IMR-90 (cell line): ENCODE measurements around the gene RGS3. TPM values are rescaled to one million over a fixed set of nuclear protein-coding genes. Genes with fewer than 3 reads are reported as not detected.

Experiments
- ATAC-seq: fragments of 200-7000 bp; cut with Tn5 transposase; 2 replicates; pipeline ENCODE4 v1.9.1; 2020; ENCODE audit warnings: low read depth, mild to moderate bottlenecking, moderate library complexity
- BruUV-seq: library from RNA; stranded (reverse); fragments of 400-500 nt; replicated peaks from 2 replicates; lab custom pipeline; 2021; lab: Mats Ljungman, UMichigan
- CTCF ChIA-PET: fragments of 300-600 bp; formaldehyde crosslinking; extraction: SDS; loops from one replicate; lab custom pipeline; 2021; ENCODE audit warnings: antibody characterized with exemption; lab: Yijun Ruan, JAX
- POLR2A ChIA-PET: fragments of 300-600 bp; sonication (Branson Sonifier 250); formaldehyde crosslinking; loops from one replicate; lab custom pipeline; 2022; ENCODE audit warnings: antibody characterized with exemption; ENCODE audit not compliant: unreplicated experiment; lab: Charles Lee
- DNase-seq: peaks from one replicate; pipeline ENCODE4 v3.0.0; 2013
- H2AFZ ChIP-seq: replicated peaks from 2 replicates; pipeline ENCODE3; 2013; ENCODE audit warnings: low read length, mild to moderate bottlenecking; ENCODE audit not compliant: poor library complexity
- H2AK5ac ChIP-seq: 2 replicates; pipeline ENCODE4 v1.6.1; 2013; ENCODE audit warnings: low read depth, low read length, inconsistent platforms
- H2AK9ac ChIP-seq: replicated peaks from 2 replicates; pipeline ENCODE3; 2013; ENCODE audit warnings: mild to moderate bottlenecking, low read depth, low read length, moderate library complexity; ENCODE audit not compliant: poor library complexity
- H2BK120ac ChIP-seq: 2 replicates; pipeline ENCODE4 v1.6.1; 2013; ENCODE audit warnings: low read depth, low read length, inconsistent platforms
- H2BK15ac ChIP-seq: 3 replicates; pipeline ENCODE4 v1.6.1; 2013; ENCODE audit warnings: low read depth, low read length, inconsistent platforms
- H2BK20ac ChIP-seq: 2 replicates; pipeline ENCODE4 v1.6.1; 2013; ENCODE audit warnings: low read depth, mild to moderate bottlenecking, inconsistent platforms, low read length, moderate library complexity
- H2BK5ac ChIP-seq: 2 replicates; pipeline ENCODE4 v1.6.1; 2013; ENCODE audit warnings: mild to moderate bottlenecking, low read depth, low read length, inconsistent platforms; ENCODE audit not compliant: poor library complexity, severe bottlenecking
- H3K14ac ChIP-seq: replicated peaks from 2 replicates; pipeline ENCODE4 v1.6.1; 2013; ENCODE audit warnings: low read depth, low read length, inconsistent platforms
- H3K18ac ChIP-seq: 2 replicates; pipeline ENCODE4 v1.6.1; 2013; ENCODE audit warnings: low read depth, low read length, control low read depth
- H3K23ac ChIP-seq: 2 replicates; pipeline ENCODE4 v1.6.1; 2013; ENCODE audit warnings: low read depth, low read length, inconsistent platforms
- H3K27ac ChIP-seq: 2 replicates; pipeline ENCODE4 v1.5.1; 2013; ENCODE audit warnings: mild to moderate bottlenecking, control low read depth, low read length; ENCODE audit not compliant: insufficient read depth
- H3K27me3 ChIP-seq: 2 replicates; pipeline ENCODE4 v1.6.1; 2013; ENCODE audit warnings: low read length; ENCODE audit not compliant: control insufficient read depth, insufficient read depth
- H3K36me3 ChIP-seq: 2 replicates; pipeline ENCODE4 v1.6.1; 2013; ENCODE audit warnings: low read length, mixed read lengths; ENCODE audit not compliant: control insufficient read depth, insufficient read depth
- H3K4ac ChIP-seq: 2 replicates; pipeline ENCODE4 v1.6.1; 2013; ENCODE audit warnings: low read depth, low read length, inconsistent platforms
- H3K4me1 ChIP-seq: 2 replicates; pipeline ENCODE4 v1.6.1; 2013; ENCODE audit warnings: low read length, mixed read lengths; ENCODE audit not compliant: control insufficient read depth, insufficient read depth
- H3K4me2 ChIP-seq: 2 replicates; pipeline ENCODE4 v1.6.1; 2013; ENCODE audit warnings: low read depth, mild to moderate bottlenecking, control low read depth, low read length, moderate library complexity
- H3K4me3 ChIP-seq: 2 replicates; pipeline ENCODE4 v1.5.1; 2013; ENCODE audit warnings: low read depth, mild to moderate bottlenecking, control low read depth, low read length, moderate library complexity; ENCODE audit not compliant: insufficient read depth
- H3K56ac ChIP-seq: 2 replicates; pipeline ENCODE4 v1.6.1; 2013; ENCODE audit warnings: low read length, inconsistent platforms; ENCODE audit not compliant: insufficient read depth; ENCODE audit errors: extremely low read depth
- H3K79me1 ChIP-seq, 2 experiments: 2 replicates each; pipeline ENCODE4 v1.6.1; 2013; ENCODE audit warnings: low read length in 2 of 2, inconsistent platforms in 1 of 2, low read depth in 1 of 2
- H3K9ac ChIP-seq: 2 replicates; pipeline ENCODE4 v1.6.1; 2013; ENCODE audit warnings: low read depth, low read length, control low read depth
- H3K9me1 ChIP-seq: 2 replicates; pipeline ENCODE4 v1.6.1; 2013; ENCODE audit warnings: low read length, inconsistent platforms; ENCODE audit not compliant: insufficient read depth
- H3K9me3 ChIP-seq: 2 replicates; pipeline ENCODE4 v1.6.1; 2013; ENCODE audit warnings: low read length; ENCODE audit not compliant: control insufficient read depth, insufficient read depth
- H4K20me1 ChIP-seq: 2 replicates; pipeline ENCODE4 v1.6.1; 2013; ENCODE audit warnings: low read length, inconsistent platforms; ENCODE audit not compliant: insufficient read depth
- H4K5ac ChIP-seq: 2 replicates; pipeline ENCODE4 v1.6.1; 2013; ENCODE audit warnings: mild to moderate bottlenecking, low read depth, low read length, control low read depth
- H4K8ac ChIP-seq, 2 experiments: 2 replicates each; pipeline ENCODE4 v1.6.1; 2013; ENCODE audit warnings: low read depth in 2 of 2, low read length in 2 of 2, control low read depth in 1 of 2, inconsistent platforms in 1 of 2
- H4K91ac ChIP-seq: 2 replicates; pipeline ENCODE4 v1.6.1; 2013; ENCODE audit warnings: low read depth, low read length, inconsistent platforms; ENCODE audit not compliant: insufficient read depth
- BHLHE40 ChIP-seq: fragments of 150-350 bp; IDR thresholded peaks from 2 replicates; pipeline ENCODE4 v1.6.1; 2016; ENCODE audit warnings: mild to moderate bottlenecking, low read depth, low read length
- MAFK ChIP-seq: IDR thresholded peaks from 2 replicates; pipeline ENCODE4 v1.6.1; 2012; ENCODE audit warnings: low read depth, low read length, improper control_type of control experiment
- POLR2A ChIP-seq: IDR thresholded peaks from 2 replicates; pipeline ENCODE4 v1.6.1; 2012; ENCODE audit warnings: mild to moderate bottlenecking, low read depth, low read length
- WGBS, 2 experiments: methylation state at CpG; one replicate each; pipeline versions ENCODE4 v1.1.5 to v1.1.7; 2013; ENCODE audit warnings: missing lambda C conversion rate in 2 of 2; ENCODE audit not compliant: insufficient read length in 1 of 2; ENCODE audit errors: extremely low coverage in 2 of 2; 5-methylcytosine and 5-hydroxymethylcytosine counted together
- dilution Hi-C: fragments of 300-500 bp; cut with HindIII; formaldehyde crosslinking; loops from one replicate; pipeline ENCODE4 v1.14.3; 2018; ENCODE audit warnings: low sequenced_read_pairs; ENCODE audit not compliant: unreplicated experiment
- in situ Hi-C: fragments of 300-500 bp; cut with MboI; formaldehyde crosslinking; loops from 3 replicates; pipeline ENCODE4 v1.14.3; 2019; ENCODE audit warnings: low sequenced_read_pairs, inconsistent platforms, mixed read lengths
- intact Hi-C: fragments of 100-400 bp; cut with micrococcal nuclease; formaldehyde crosslinking; loops from 2 replicates; pipeline ENCODE4 v1.10.0; 2022
- polyA plus RNA-seq, 3 experiments: library from polyadenylated mRNA; depleted of rRNA; stranded (reverse); fragments of >200 nt; gene quantifications; 2 replicates each; pipeline ENCODE4 v1.2.3, GENCODE V29; 2012; ENCODE audit warnings: low replicate concordance in 1 of 3
- total RNA-seq: library from RNA; depleted of rRNA; stranded (reverse); fragments of >200 nt; gene quantifications from 2 replicates; pipeline ENCODE4 v1.2.3, GENCODE V29; 2012

Gene RGS3
- total and polyA plus RNA-seq, 2 of the 4 experiments (the other 2 are of a cell fraction): 51.8 to 65.6 TPM

DNA sequence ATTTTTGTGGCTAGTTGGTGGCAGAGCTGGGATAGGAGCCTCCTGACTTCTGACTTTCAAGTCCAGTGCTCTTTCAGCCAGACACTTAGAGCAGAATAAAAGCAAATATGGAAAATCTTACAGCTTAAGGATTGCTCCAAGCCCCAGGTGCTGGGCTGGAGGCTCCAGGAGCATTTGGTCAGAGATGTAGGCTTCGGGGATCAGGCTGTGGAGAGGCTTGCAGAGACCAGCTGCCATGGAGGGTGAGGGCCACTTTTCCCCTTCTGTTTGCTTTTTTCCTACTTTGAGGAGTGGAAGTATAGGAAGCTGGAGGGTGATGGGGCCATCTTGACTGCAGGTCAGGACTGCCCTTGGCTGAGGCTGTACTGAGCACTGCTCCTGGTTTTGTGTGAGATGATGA lies 58.9 kb downstream of the RGS3 start:
- no peak for ATAC-seq
- no peak overlapping the region for H3K4me3 ChIP-seq
- no peaks in the 10 kb centered on the region for H3K36me3 ChIP-seq
- H4K8ac ChIP-seq: no peak overlapping the region
- H3K79me1 ChIP-seq: no peaks in the 10 kb centered on the region
- no CpG with 5 or more reads among the region's 1 CpG for WGBS, 2 experiments
- no peak overlapping the region for H3K4ac ChIP-seq
- ChIA-PET POLR2A (no interaction called here), CTCF (no interaction called here)
- intact Hi-C loops: no loop called here
- peaks cover 6% of the 10 kb centered on the region for H3K4me1 ChIP-seq
- no peak overlapping the region for H2BK15ac ChIP-seq
- DNase-seq: no peak
- H3K27ac ChIP-seq: no peak overlapping the region
- no peaks in the 10 kb centered on the region for H3K9me3 ChIP-seq
- no peak overlapping the region for H3K4me2 ChIP-seq
- no peak overlapping the region for H2AK9ac ChIP-seq
- H3K18ac ChIP-seq: no peak overlapping the region
- BruUV-seq: no TSS peak
- H2AFZ ChIP-seq: no peak overlapping the region
- H2BK120ac ChIP-seq: no peak overlapping the region
- TF ChIP-seq POLR2A (no peak), BHLHE40 (no peak), MAFK (no peak)
- peaks cover 14% of the 10 kb centered on the region; the same call in 1 of the 2 replicates for H3K9me1 ChIP-seq
- H3K56ac ChIP-seq: no peak overlapping the region
- H4K91ac ChIP-seq: no peak overlapping the region
- H2BK20ac ChIP-seq: no peak overlapping the region
- in situ Hi-C loops: no loop called here
- dilution Hi-C loops: no loop called here
- no peak overlapping the region for H3K23ac ChIP-seq
- no peaks in the 10 kb centered on the region for H3K27me3 ChIP-seq
- H4K5ac ChIP-seq: no peak overlapping the region
- H3K9ac ChIP-seq: no peak overlapping the region
- H3K14ac ChIP-seq: no peak overlapping the region
- H4K20me1 ChIP-seq: no peaks in the 10 kb centered on the region
- H2BK5ac ChIP-seq: no peak overlapping the region
- no peak overlapping the region for H2AK5ac ChIP-seq
